HG03469 (cell line): ENCODE measurements around the gene AQP9.
"Not testable (repeated sequence)": the region's sequence is repeated elsewhere in the genome, so short reads cannot be mapped to it uniquely, and the experiment has no call there.

ENCODE experiments used
- ATAC-seq: cut with Tn5 transposase; IDR thresholded peaks from one replicate; pipeline ENCODE4 v1.9.1; 2021; ENCODE audit warnings: mild to moderate bottlenecking, moderate library complexity, moderate number of reproducible peaks; ENCODE audit not compliant: unreplicated experiment

The AQP9 gene

GRCh38 chr15:58179206-58179605 lies 41.0 kb downstream of the AQP9 start:
- no peak for ATAC-seq

- ATAC-seq: no peak
Observed at GRCh38 chr15:58179741-58180381, 41.7 kb downstream of the AQP9 start.

- no peak for ATAC-seq
Observed at GRCh38 chr15:58182460-58183163, 44.4 kb downstream of the AQP9 start.

- no peak for ATAC-seq
Observed at GRCh38 chr15:58185439-58185838, 47.3 kb downstream of the AQP9 start.

GRCh38 chr15:58189148-58189811 lies 51.1 kb downstream of the AQP9 start:
- no peak for ATAC-seq

- ATAC-seq: no peak
Observed at GRCh38 chr15:58190419-58190818, 52.2 kb downstream of the AQP9 start.

GRCh38 chr15:58193636-58194035 lies 55.5 kb downstream of the AQP9 start:
- ATAC-seq: not testable (repeated sequence)

- no peak for ATAC-seq
Observed at GRCh38 chr15:58200739-58201138, 62.6 kb downstream of the AQP9 start.

- ATAC-seq: no peak
Observed at GRCh38 chr15:58201516-58201915, 63.3 kb downstream of the AQP9 start.

GRCh38 chr15:58203537-58203936 lies 65.4 kb downstream of the AQP9 start:
- ATAC-seq: no peak

GRCh38 chr15:58206151-58206550 lies 68.0 kb downstream of the AQP9 start:
- no peak for ATAC-seq

GRCh38 chr15:58208217-58208616 lies 70.0 kb downstream of the AQP9 start:
- not testable (repeated sequence) for ATAC-seq

GRCh38 chr15:58209007-58209481 lies 70.9 kb downstream of the AQP9 start:
- ATAC-seq: not testable (repeated sequence)

- ATAC-seq: not testable (repeated sequence)
Observed at GRCh38 chr15:58210031-58210430, 71.8 kb downstream of the AQP9 start.

GRCh38 chr15:58212909-58213526 lies 74.8 kb downstream of the AQP9 start:
- ATAC-seq: no peak

- no peak for ATAC-seq
Observed at GRCh38 chr15:58213587-58214338, 75.6 kb downstream of the AQP9 start.

- no peak for ATAC-seq
Observed at GRCh38 chr15:58214591-58215340, 76.6 kb downstream of the AQP9 start.

GRCh38 chr15:58217460-58217859 lies 79.3 kb downstream of the AQP9 start:
- no peak for ATAC-seq

GRCh38 chr15:58221591-58222241 lies 83.5 kb downstream of the AQP9 start:
- no peak for ATAC-seq
